Activated naive CD4-positive, alpha-beta T cell treated with anti-CD3 and anti-CD28 coated beads, Interleukin-2, amount 50 U/mL, for 72 hours (primary cell): ENCODE measurements around the gene VPREB3. TPM values are rescaled to one million over a fixed set of nuclear protein-coding genes. Genes with fewer than 3 reads are reported as not detected.

ENCODE experiments used
- ATAC-seq, 2 donors: fragments of 150-1000 bp; cut with Tn5 transposase; 2 replicates each; pipeline ENCODE4 v1.10.0; 2021; ENCODE audit warnings: mild to moderate bottlenecking in 2 of 2, moderate library complexity in 2 of 2
- DNase-seq, 2 donors: peaks; one replicate each; pipeline ENCODE4 v3.0.0; 2021 to 2022; ENCODE audit warnings: low spot score in 2 of 2
- H3K27ac Mint-ChIP-seq, 2 donors: one replicate each; pipeline ENCODE4 v1.8.0; 2022; ENCODE audit warnings: mild to moderate bottlenecking in 2 of 2, mixed read lengths in 2 of 2
- H3K36me3 Mint-ChIP-seq, 2 donors: one replicate each; pipeline ENCODE4 v1.8.0; 2022; ENCODE audit warnings: mixed read lengths in 2 of 2
- H3K9me3 Mint-ChIP-seq, 2 donors: one replicate each; pipeline ENCODE4 v1.8.0; 2022; ENCODE audit warnings: mixed read lengths in 2 of 2
- total RNA-seq, 2 donors: library from RNA; stranded (reverse); gene quantifications; one replicate each; pipeline ENCODE4 v1.2.3, GENCODE V29; 2022

VPREB3 gene
- total RNA-seq, 2 donors from 2014 or later = 0.52 to 0.60 TPM

- DNase-seq (no peak), ATAC-seq (no peak)
- H3K27ac Mint-ChIP-seq = peak overlapping the region in 1 of 2 donors; percentile 50
- no peaks in the 10 kb centered on the region for H3K36me3 Mint-ChIP-seq
- no peaks in the 10 kb centered on the region for H3K9me3 Mint-ChIP-seq
Observed at GRCh38 chr22:23722724-23723123, 31.5 kb downstream of the VPREB3 start.

- H3K27ac Mint-ChIP-seq = no peak overlapping the region
- ATAC-seq (no peak), DNase-seq (no peak)
- no peaks in the 10 kb centered on the region for H3K36me3 Mint-ChIP-seq
- H3K9me3 Mint-ChIP-seq = no peaks in the 10 kb centered on the region
Observed at GRCh38 chr22:23722160-23722559, 32.1 kb downstream of the VPREB3 start.

- no peak overlapping the region for H3K27ac Mint-ChIP-seq
- DNase-seq = no peak
- H3K9me3 Mint-ChIP-seq = no peaks in the 10 kb centered on the region
- no peak for ATAC-seq
- H3K36me3 Mint-ChIP-seq = no peaks in the 10 kb centered on the region
Observed at GRCh38 chr22:23720855-23721254, 33.4 kb downstream of the VPREB3 start.

- Mint-ChIP-seq H3K27ac (peak overlapping the region in 1 of 2 donors; percentile 27), H3K9me3 (no peaks in the 10 kb centered on the region), H3K36me3 (peaks cover 0 to 8% of the 10 kb centered on the region in 2 donors)
- no peak for DNase-seq
- no peak for ATAC-seq
Observed at GRCh38 chr22:23718371-23719165, 35.7 kb downstream of the VPREB3 start.

- DNase-seq = peak; percentile 83 to 84
- Mint-ChIP-seq H3K9me3 (no peaks in the 10 kb centered on the region), H3K36me3 (peaks cover 0 to 9% of the 10 kb centered on the region in 2 donors), H3K27ac (peak overlapping the region; percentile 77 to 93)
- peak; percentile 93 to 96 for ATAC-seq
Observed at GRCh38 chr22:23716811-23717801, 37.1 kb downstream of the VPREB3 start.

GRCh38 chr22:23715806-23716375 is 38.3 kb downstream of the VPREB3 start:
- DNase-seq = no peak
- H3K36me3 Mint-ChIP-seq = peaks cover 4 to 16% of the 10 kb centered on the region in 2 donors
- H3K27ac Mint-ChIP-seq = peak overlapping the region; percentile 55 to 66
- ATAC-seq = no peak
- H3K9me3 Mint-ChIP-seq = no peaks in the 10 kb centered on the region

- DNase-seq (peak in 1 of 2 donors; percentile 22), ATAC-seq (no peak)
- H3K36me3 Mint-ChIP-seq = peaks cover 13 to 26% of the 10 kb centered on the region in 2 donors
- H3K27ac Mint-ChIP-seq = peak overlapping the region; percentile 66 to 81
- H3K9me3 Mint-ChIP-seq = no peaks in the 10 kb centered on the region
Observed at GRCh38 chr22:23714596-23715578, 39.3 kb downstream of the VPREB3 start.

- ATAC-seq = no peak
- DNase-seq = peak in 1 of 2 donors; percentile 15
- H3K27ac Mint-ChIP-seq = peak overlapping the region in 1 of 2 donors; percentile 92
- no peaks in the 10 kb centered on the region for H3K9me3 Mint-ChIP-seq
- H3K36me3 Mint-ChIP-seq = peaks cover 22 to 36% of the 10 kb centered on the region in 2 donors
Observed at GRCh38 chr22:23713696-23714595, 40.3 kb downstream of the VPREB3 start.

GRCh38 chr22:23712256-23712655 is 42.0 kb downstream of the VPREB3 start:
- DNase-seq (no peak), ATAC-seq (no peak)
- Mint-ChIP-seq H3K36me3 (peaks cover 39 to 51% of the 10 kb centered on the region in 2 donors), H3K9me3 (no peaks in the 10 kb centered on the region), H3K27ac (no peak overlapping the region)

GRCh38 chr22:23709107-23709506 is 45.1 kb downstream of the VPREB3 start:
- DNase-seq = no peak
- no peak for ATAC-seq
- Mint-ChIP-seq H3K27ac (peak overlapping the region; percentile 49 to 93), H3K36me3 (peaks cover 58 to 75% of the 10 kb centered on the region in 2 donors), H3K9me3 (no peaks in the 10 kb centered on the region)

GRCh38 chr22:23708270-23708669 is 46.0 kb downstream of the VPREB3 start:
- Mint-ChIP-seq H3K9me3 (no peaks in the 10 kb centered on the region), H3K27ac (peak overlapping the region; percentile 49 to 93), H3K36me3 (peaks cover 63 to 78% of the 10 kb centered on the region in 2 donors)
- DNase-seq (no peak), ATAC-seq (peak; percentile 47 to 50)

- DNase-seq (peak in 1 of 2 donors; percentile 55), ATAC-seq (peak; percentile 78 to 81)
- H3K27ac Mint-ChIP-seq = peak overlapping the region; percentile 76 to 99
- peaks cover 6 to 15% of the 10 kb centered on the region in 2 donors for H3K9me3 Mint-ChIP-seq
- H3K36me3 Mint-ChIP-seq = peaks cover 80 to 93% of the 10 kb centered on the region in 2 donors
Observed at GRCh38 chr22:23705358-23705757, 48.9 kb downstream of the VPREB3 start.

GRCh38 chr22:23704829-23705228 is 49.4 kb downstream of the VPREB3 start:
- ATAC-seq = peak; percentile 65 to 67
- peak overlapping the region; percentile 76 to 99 for H3K27ac Mint-ChIP-seq
- H3K36me3 Mint-ChIP-seq = peaks cover 80 to 93% of the 10 kb centered on the region in 2 donors
- peaks cover 6 to 20% of the 10 kb centered on the region in 2 donors for H3K9me3 Mint-ChIP-seq
- DNase-seq = no peak

GRCh38 chr22:23704062-23704461 is 50.2 kb downstream of the VPREB3 start:
- DNase-seq (no peak), ATAC-seq (no peak)
- Mint-ChIP-seq H3K36me3 (peaks cover 78 to 93% of the 10 kb centered on the region in 2 donors), H3K9me3 (peaks cover 6 to 23% of the 10 kb centered on the region in 2 donors), H3K27ac (peak overlapping the region; percentile 50 to 99)
